GM20000 (cell line): ENCODE data around the gene SHLD3.
A peak's percentile ranks its signal among the peaks of the same experiment; 100 is the strongest.
"Not testable (repeated sequence)": the region's sequence is repeated elsewhere in the genome, so short reads cannot be mapped to it uniquely, and the experiment has no call there.

ENCODE experiments used
- DNase-seq: peaks from one replicate; pipeline ENCODE4 v3.0.0; 2012; ENCODE audit warnings: low spot score
- CTCF ChIP-seq: IDR thresholded peaks from 2 replicates; pipeline ENCODE4 v1.5.1; 2012; ENCODE audit warnings: mild to moderate bottlenecking, control low read depth; ENCODE audit errors: extremely low read depth, missing control alignments

The SHLD3 gene

GRCh38 chr5:65624571-65625555 lies at the start of gene SHLD3, which contains the start of gene TRAPPC13:
TSS of gene SHLD3 (plus strand) at chr5:65625027. CDS start at chr5:65629588, 4,561 bp downstream.
TSS of gene TRAPPC13 (plus strand) at chr5:65625027. CDS start at chr5:65625061, 34 bp downstream.
- DNase-seq: peak; percentile 63
- TF ChIP-seq CTCF: no peak

- no peak for DNase-seq
- TF ChIP-seq CTCF: no peak
Observed at GRCh38 chr5:65577141-65577540, 47.7 kb upstream of the SHLD3 start.

- no peak for DNase-seq
- no peak for TF ChIP-seq CTCF
Observed at GRCh38 chr5:65588694-65589093, 36.1 kb upstream of the SHLD3 start.

GRCh38 chr5:65601761-65602160 lies 23.1 kb upstream of the SHLD3 start:
- DNase-seq: not testable (repeated sequence)

GRCh38 chr5:65611524-65611923 lies 13.3 kb upstream of the SHLD3 start:
- no peak for DNase-seq
- no peak for TF ChIP-seq CTCF

- no peak for TF ChIP-seq CTCF
- no peak for DNase-seq
Observed at GRCh38 chr5:65612298-65612907, 12.4 kb upstream of the SHLD3 start.

- DNase-seq: no peak
- no peak for TF ChIP-seq CTCF
Observed at GRCh38 chr5:65620021-65620420, 4.8 kb upstream of the SHLD3 start.

GRCh38 chr5:65621961-65622360 lies 2.9 kb upstream of the SHLD3 start:
- not testable (repeated sequence) for DNase-seq
